ENCODE results near the gene MRTFB.

MRTFB gene

GRCh38 chr16:14314116-14314515 lies 243.0 kb downstream of the MRTFB start:
- DNase-seq (ENCODE audit: insufficient read length, low spot score) (no peak), FAIRE-seq (no peak)
- no peak for TF ChIP-seq CTCF (IDR thresholded peaks at IDR 0.05; ENCODE audit: insufficient read depth, missing control alignments)

GRCh38 chr16:14315683-14316320 lies 244.7 kb downstream of the MRTFB start:
- FAIRE-seq (no peak), DNase-seq (ENCODE audit: insufficient read length, low spot score) (no peak)
- TF ChIP-seq CTCF (IDR thresholded peaks at IDR 0.05; ENCODE audit: insufficient read depth, missing control alignments) = no peak

All from D721Med (cell line).